Fibroblast of the aortic adventitia (primary cell): Measurements from ENCODE around the gene TOPORS. TPM values are rescaled to one million over a fixed set of nuclear protein-coding genes. Genes with fewer than 3 reads are reported as not detected.

ENCODE experiments used
- DNase-seq: peaks from one replicate; pipeline ENCODE4 v3.0.0-alpha.2; 2010; ENCODE audit warnings: low read depth
- H3K4me3 ChIP-seq: 2 replicates; pipeline ENCODE4 v1.5.1; 2011; ENCODE audit warnings: low read depth, mild to moderate bottlenecking, control low read depth, low read length, moderate library complexity
- CTCF ChIP-seq: IDR thresholded peaks from 2 replicates; pipeline ENCODE4 v1.5.1; 2011; ENCODE audit warnings: mild to moderate bottlenecking, low read length, control low read depth, inconsistent platforms; ENCODE audit not compliant: insufficient read depth
- total RNA-seq: library from RNA; depleted of rRNA; stranded (reverse); fragments of >200 nt; gene quantifications from 2 replicates; pipeline ENCODE4 v1.2.3, GENCODE V29; 2012; ENCODE audit warnings: low replicate concordance

The TOPORS gene
- total RNA-seq, 1 donor, result 40.6 TPM

GRCh38 chr9:32490601-32491000 lies 61.8 kb downstream of the TOPORS start:
- no peak for TF ChIP-seq CTCF
- DNase-seq, result no peak
- H3K4me3 ChIP-seq, result no peak overlapping the region

Other genes starting within 250 kb of the TOPORS start
- gene ACO1, start 167.9 kb downstream of the TOPORS start, total RNA-seq, result 81.3 and 125 TPM in 2 replicates
- 10.2 and 13.9 TPM in 2 replicates for gene RIGI, start 26.4 kb downstream of the TOPORS start, total RNA-seq
- gene SMIM27, start 259 bp downstream of the TOPORS start, total RNA-seq, result 1.6 and 1.9 TPM in 2 replicates
- 39.2 and 63.0 TPM in 2 replicates for gene NDUFB6, start 20.6 kb upstream of the TOPORS start, total RNA-seq
- not detected in 2 replicates for gene TAF1L, start 83.1 kb upstream of the TOPORS start, total RNA-seq
- not detected in 2 replicates for gene TMEM215, start 231.0 kb upstream of the TOPORS start, total RNA-seq